ENCODE measurements around the gene SRGAP2B. TPM values are rescaled to one million over a fixed set of nuclear protein-coding genes. Genes with fewer than 3 reads are reported as not detected.

Gene SRGAP2B
- polyA plus RNA-seq, 3 donors from 2014 or later, result 0.29 to 1.2 (median 0.69) TPM

Other genes with a start within 250 kb of the SRGAP2B start
- under 1 TPM in 1 of 3 donors, not detected in 2; 0.16 TPM for gene FAM72D, start 646 bp upstream of the SRGAP2B start, polyA plus RNA-seq
- gene PPIAL4D, start 146.8 kb upstream of the SRGAP2B start, polyA plus RNA-seq, result not detected